ENCODE measurements around the gene APELA.

DNA sequence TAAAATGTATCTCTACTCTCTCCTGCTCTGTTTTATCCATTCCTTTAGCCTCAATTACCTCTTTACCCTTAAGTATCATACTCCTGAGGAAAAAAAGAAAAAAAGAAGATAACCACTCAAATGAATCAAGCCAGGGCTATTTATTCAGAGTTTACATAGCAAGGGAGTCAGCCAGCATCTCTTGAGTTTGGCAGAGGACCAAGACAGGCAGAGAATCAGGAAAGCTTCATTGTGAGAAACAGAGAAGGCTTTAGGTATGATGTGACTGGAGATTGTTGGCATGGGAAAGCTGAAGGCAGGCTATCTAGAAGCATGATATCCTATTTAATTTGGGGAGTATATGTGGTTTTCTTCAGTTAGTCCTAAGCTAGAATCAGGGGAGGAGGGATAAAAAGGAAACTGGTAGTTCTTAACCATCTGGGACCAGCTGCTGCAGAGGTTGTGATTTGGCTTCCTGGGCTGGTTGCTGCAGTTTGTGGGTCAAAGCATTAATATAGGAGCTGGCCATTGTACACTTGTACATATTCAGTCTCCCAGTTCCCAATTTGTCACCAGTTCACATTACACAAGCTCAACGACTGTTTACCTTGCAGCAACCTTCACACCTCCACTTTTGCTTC is 11.2 kb downstream of the APELA start:
- TF ChIP-seq TCF7L2 (IDR thresholded peaks at IDR 0.05; ENCODE audit: low read depth, low read length): no peak
- TF ChIP-seq CTCF (IDR thresholded peaks at IDR 0.05): no peak
- TF ChIP-seq POLR2AphosphoS5 (IDR thresholded peaks at IDR 0.05; ENCODE audit: low read depth, low read length): no peak
- TF ChIP-seq, protein P1, sequence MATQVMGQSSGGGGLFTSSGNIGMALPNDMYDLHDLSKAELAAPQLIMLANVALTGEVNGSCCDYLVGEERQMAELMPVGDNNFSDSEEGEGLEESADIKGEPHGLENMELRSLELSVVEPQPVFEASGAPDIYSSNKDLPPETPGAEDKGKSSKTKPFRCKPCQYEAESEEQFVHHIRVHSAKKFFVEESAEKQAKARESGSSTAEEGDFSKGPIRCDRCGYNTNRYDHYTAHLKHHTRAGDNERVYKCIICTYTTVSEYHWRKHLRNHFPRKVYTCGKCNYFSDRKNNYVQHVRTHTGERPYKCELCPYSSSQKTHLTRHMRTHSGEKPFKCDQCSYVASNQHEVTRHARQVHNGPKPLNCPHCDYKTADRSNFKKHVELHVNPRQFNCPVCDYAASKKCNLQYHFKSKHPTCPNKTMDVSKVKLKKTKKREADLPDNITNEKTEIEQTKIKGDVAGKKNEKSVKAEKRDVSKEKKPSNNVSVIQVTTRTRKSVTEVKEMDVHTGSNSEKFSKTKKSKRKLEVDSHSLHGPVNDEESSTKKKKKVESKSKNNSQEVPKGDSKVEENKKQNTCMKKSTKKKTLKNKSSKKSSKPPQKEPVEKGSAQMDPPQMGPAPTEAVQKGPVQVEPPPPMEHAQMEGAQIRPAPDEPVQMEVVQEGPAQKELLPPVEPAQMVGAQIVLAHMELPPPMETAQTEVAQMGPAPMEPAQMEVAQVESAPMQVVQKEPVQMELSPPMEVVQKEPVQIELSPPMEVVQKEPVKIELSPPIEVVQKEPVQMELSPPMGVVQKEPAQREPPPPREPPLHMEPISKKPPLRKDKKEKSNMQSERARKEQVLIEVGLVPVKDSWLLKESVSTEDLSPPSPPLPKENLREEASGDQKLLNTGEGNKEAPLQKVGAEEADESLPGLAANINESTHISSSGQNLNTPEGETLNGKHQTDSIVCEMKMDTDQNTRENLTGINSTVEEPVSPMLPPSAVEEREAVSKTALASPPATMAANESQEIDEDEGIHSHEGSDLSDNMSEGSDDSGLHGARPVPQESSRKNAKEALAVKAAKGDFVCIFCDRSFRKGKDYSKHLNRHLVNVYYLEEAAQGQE (IDR thresholded peaks at IDR 0.05; ENCODE audit: insufficient read depth in 1 of 2, low read depth in 2 of 2, low read length in 1 of 2): no peak
- no peak for TF ChIP-seq SIN3A (IDR thresholded peaks at IDR 0.05; ENCODE audit: borderline replicate concordance, insufficient read depth, low read depth, low read length)
